RWPE2 (cell line): ENCODE results near the gene TBC1D2.

ENCODE experiments used
- ATAC-seq: fragments of 200-7000 bp; cut with Tn5 transposase; 3 replicates; pipeline ENCODE4 v1.9.1; 2021; ENCODE audit warnings: low read depth
- DNase-seq: peaks from one replicate; pipeline ENCODE4 v3.0.0-alpha.2; 2020; ENCODE audit warnings: low spot score
- H3K27ac ChIP-seq: fragments of 450-650 bp; 2 replicates; pipeline ENCODE4 v1.5.1; 2017; ENCODE audit warnings: mild to moderate bottlenecking; ENCODE audit not compliant: poor library complexity, severe bottlenecking
- H3K27me3 ChIP-seq: fragments of 250-450 bp; sonication (Bioruptor Pico); 2 replicates; pipeline ENCODE4 v1.5.1; 2021; ENCODE audit warnings: mild to moderate bottlenecking, moderate library complexity; ENCODE audit not compliant: insufficient read depth, poor library complexity, severe bottlenecking
- H3K36me3 ChIP-seq: fragments of 250-450 bp; sonication (Bioruptor Pico); 2 replicates; pipeline ENCODE4 v1.5.1; 2020; ENCODE audit warnings: low read depth, mild to moderate bottlenecking, moderate library complexity
- H3K4me1 ChIP-seq: fragments of 250-450 bp; sonication (Bioruptor Pico); 2 replicates; pipeline ENCODE4 v1.5.1; 2021; ENCODE audit warnings: mild to moderate bottlenecking, moderate library complexity; ENCODE audit not compliant: insufficient read depth, poor library complexity, severe bottlenecking
- H3K4me3 ChIP-seq: fragments of 250-450 bp; sonication (Bioruptor Pico); 2 replicates; pipeline ENCODE4 v1.5.1; 2021; ENCODE audit warnings: mild to moderate bottlenecking, moderate library complexity; ENCODE audit not compliant: severe bottlenecking
- H3K9me3 ChIP-seq: fragments of 250-450 bp; sonication (Bioruptor Pico); 2 replicates; pipeline ENCODE4 v1.5.1; 2021; ENCODE audit warnings: mild to moderate bottlenecking, moderate library complexity; ENCODE audit not compliant: severe bottlenecking
- TF ChIP-seq, protein P1 (sequence below): fragments of 450-650 bp; IDR thresholded peaks from one replicate; pipeline ENCODE4 v1.5.1; 2017; ENCODE audit warnings: mild to moderate bottlenecking, moderate library complexity; ENCODE audit not compliant: poor library complexity, severe bottlenecking

The TBC1D2 gene

DNA sequence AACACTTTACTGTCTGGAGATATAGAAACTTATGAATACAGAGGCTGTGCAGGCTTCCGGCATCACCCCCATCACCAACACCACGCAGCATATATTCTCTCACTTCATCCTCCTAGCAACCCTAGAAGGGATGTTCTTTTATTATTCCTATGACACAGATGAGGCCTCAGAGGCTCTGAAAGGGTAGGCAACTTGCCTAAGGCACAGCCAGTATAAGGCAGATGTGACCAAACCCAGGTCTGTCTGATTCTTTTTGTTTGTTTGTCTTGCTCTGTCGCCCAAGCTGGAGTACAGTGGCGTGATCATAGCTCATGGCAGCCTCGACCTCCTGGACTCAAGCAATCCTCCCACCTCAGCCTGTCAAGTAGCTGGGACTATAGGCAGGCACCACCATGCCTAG, 40.2 kb downstream of the TBC1D2 start:
- Histone ChIP-seq H3K36me3 (peaks cover 94% of the 10 kb centered on the region), H3K27me3 (no peaks in the 10 kb centered on the region), H3K9me3 (no peaks in the 10 kb centered on the region), H3K4me1 (peaks cover 14% of the 10 kb centered on the region), H3K27ac (peak overlapping the region; percentile 16), H3K4me3 (no peak overlapping the region)
- ATAC-seq (no peak), DNase-seq (no peak)
- TF ChIP-seq, protein P1, sequence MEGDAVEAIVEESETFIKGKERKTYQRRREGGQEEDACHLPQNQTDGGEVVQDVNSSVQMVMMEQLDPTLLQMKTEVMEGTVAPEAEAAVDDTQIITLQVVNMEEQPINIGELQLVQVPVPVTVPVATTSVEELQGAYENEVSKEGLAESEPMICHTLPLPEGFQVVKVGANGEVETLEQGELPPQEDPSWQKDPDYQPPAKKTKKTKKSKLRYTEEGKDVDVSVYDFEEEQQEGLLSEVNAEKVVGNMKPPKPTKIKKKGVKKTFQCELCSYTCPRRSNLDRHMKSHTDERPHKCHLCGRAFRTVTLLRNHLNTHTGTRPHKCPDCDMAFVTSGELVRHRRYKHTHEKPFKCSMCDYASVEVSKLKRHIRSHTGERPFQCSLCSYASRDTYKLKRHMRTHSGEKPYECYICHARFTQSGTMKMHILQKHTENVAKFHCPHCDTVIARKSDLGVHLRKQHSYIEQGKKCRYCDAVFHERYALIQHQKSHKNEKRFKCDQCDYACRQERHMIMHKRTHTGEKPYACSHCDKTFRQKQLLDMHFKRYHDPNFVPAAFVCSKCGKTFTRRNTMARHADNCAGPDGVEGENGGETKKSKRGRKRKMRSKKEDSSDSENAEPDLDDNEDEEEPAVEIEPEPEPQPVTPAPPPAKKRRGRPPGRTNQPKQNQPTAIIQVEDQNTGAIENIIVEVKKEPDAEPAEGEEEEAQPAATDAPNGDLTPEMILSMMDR: no peak

DNA sequence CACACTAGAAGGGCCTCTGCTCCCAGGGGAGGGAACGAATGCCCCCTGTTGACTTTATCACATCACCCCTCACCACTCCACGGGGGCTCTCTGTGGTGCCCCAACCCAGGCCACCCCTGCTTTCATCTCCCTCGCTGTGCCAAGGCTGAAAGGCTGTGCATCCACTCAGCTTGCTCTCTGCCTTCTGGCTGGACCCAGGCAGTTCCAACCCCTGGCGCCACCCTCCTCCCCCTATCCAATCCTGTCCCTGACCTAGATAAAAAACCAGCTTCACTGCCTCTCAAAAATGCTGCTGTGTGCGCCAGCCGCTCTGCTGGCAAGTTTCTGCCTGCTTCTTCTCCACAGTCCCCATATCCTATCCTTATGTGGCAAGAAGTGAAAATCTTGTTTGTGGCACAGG, 40.6 kb downstream of the TBC1D2 start:
- no peaks in the 10 kb centered on the region for H3K27me3 ChIP-seq
- no peaks in the 10 kb centered on the region for H3K9me3 ChIP-seq
- no peak for DNase-seq
- peaks cover 12% of the 10 kb centered on the region for H3K4me1 ChIP-seq
- no peak overlapping the region for H3K4me3 ChIP-seq
- peak overlapping the region; percentile 16 for H3K27ac ChIP-seq
- TF ChIP-seq, protein P1: no peak
- H3K36me3 ChIP-seq: peaks cover 94% of the 10 kb centered on the region
- no peak for ATAC-seq

DNA sequence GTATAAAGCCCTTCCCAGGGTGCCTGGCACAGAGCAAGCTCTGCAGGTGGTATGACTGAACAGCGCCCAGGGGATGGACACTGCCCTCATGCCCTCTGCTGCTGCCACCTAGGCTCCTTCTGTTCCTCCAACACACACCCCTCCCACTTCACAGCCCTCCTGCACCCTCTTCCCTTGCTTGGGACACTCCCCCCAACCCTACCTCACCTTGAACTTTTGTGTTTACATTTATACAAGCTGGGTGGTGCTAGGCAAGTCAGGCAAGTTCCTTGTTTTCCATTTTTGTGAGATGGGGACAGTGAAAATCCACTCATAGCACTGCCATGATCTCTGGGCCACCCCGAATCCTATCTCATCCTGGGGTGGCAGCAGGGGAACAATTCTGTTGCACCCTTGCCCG, 44.2 kb downstream of the TBC1D2 start:
- Histone ChIP-seq H3K36me3 (peaks cover 90% of the 10 kb centered on the region), H3K9me3 (no peaks in the 10 kb centered on the region), H3K27ac (no peak overlapping the region), H3K4me1 (peaks cover 6% of the 10 kb centered on the region), H3K27me3 (no peaks in the 10 kb centered on the region), H3K4me3 (no peak overlapping the region)
- ATAC-seq: no peak
- TF ChIP-seq, protein P1: no peak
- no peak for DNase-seq

DNA sequence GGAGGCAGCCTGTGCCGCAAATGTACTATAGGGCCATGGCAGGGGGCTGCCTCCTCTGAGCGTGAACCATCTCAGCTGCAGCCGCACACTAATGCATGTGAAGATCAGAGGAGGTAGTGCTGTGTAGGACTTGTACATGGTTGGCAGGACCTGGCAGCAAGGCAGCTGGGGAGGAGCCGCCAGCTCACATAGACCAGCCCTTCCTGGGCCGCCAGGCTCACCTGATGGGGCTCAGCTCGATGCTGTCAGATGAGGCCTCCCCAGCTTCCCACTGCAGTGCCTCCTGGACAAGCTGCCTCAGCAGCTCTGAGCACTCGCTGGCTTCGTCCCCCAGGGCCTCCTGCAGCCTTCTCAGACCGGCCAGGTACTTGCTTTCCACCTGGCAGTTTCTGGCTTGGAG, 45.0 kb downstream of the TBC1D2 start:
- H3K27me3 ChIP-seq: no peaks in the 10 kb centered on the region
- DNase-seq (no peak), ATAC-seq (0 out of 3 replicates have a peak, but pooled peaks have one; percentile 7)
- H3K9me3 ChIP-seq: no peaks in the 10 kb centered on the region
- H3K4me1 ChIP-seq: peaks cover 6% of the 10 kb centered on the region
- TF ChIP-seq, protein P1: no peak
- H3K36me3 ChIP-seq: peaks cover 84% of the 10 kb centered on the region
- H3K27ac ChIP-seq: no peak overlapping the region
- no peak overlapping the region for H3K4me3 ChIP-seq

DNA sequence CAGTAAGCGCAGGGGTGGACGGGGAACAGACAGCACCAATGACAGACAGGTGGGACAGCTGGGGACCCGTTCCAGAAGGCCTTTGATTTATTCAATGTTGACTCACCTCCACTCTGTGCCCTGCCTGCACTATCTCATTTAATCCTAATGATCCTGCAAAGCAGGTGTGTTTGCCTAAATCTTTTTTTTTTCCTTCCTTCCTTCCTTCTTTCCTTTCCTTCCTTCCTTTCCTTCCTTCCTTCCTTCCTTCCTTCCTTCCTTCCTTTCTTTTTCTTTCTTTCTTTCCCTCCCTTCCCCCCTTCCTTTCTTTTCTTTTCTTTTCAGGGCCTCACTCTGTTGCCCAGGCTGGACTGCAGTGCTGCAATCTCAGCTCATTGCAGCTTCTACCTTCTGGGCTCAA, 45.9 kb downstream of the TBC1D2 start:
- no peaks in the 10 kb centered on the region for H3K27me3 ChIP-seq
- TF ChIP-seq, protein P1: no peak
- peaks cover 6% of the 10 kb centered on the region for H3K4me1 ChIP-seq
- no peak overlapping the region for H3K27ac ChIP-seq
- no peak for ATAC-seq
- H3K4me3 ChIP-seq: no peak overlapping the region
- DNase-seq: no peak
- no peaks in the 10 kb centered on the region for H3K9me3 ChIP-seq
- H3K36me3 ChIP-seq: peaks cover 84% of the 10 kb centered on the region
